ENCODE results near the gene PSME1. TPM values are rescaled to one million over a fixed set of nuclear protein-coding genes. Genes with fewer than 3 reads are reported as not detected.

PSME1 gene
- total RNA-seq, 2 donors from 2014 or later = 61.2 to 84.5 TPM

DNA sequence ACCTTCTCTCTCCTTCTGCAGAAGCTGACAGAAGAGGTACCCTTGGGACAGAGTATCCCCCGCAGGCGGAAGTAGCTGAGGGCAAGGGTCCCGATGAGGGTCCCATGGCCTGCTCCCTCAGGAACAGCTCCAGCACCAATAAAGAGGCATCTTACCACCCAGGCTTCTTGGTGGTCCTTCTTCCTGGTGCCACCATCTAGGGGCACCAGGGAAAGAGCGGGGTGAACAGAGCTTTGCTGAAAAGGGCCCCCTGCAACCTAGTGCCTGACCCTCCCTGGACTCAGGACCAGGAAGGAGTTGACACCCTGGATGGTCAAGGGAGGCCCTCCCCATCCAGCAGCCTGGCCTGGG, 24.5 kb downstream of the PSME1 start:
- no peaks in the 10 kb centered on the region for H3K9me3 ChIP-seq
- no peak for TF ChIP-seq CTCF (IDR thresholded peaks at IDR 0.05)
- H3K27ac ChIP-seq = peak overlapping the region; percentile 73 to 88
- no peaks in the 10 kb centered on the region for H3K27me3 ChIP-seq (replicated peaks; ENCODE audit: insufficient read depth)
- ATAC-seq (ENCODE audit: insufficient number of reproducible peaks, low FRiP score, low read depth) (no peak), DNase-seq (ENCODE audit: low spot score) (no peak)
- H3K4me3 ChIP-seq = no peak overlapping the region
- H3K4me1 ChIP-seq (ENCODE audit: control insufficient read depth in 1 of 2, low read depth in 2 of 2) = peaks cover 15 to 38% of the 10 kb centered on the region in 2 donors
- peaks cover 63% of the 10 kb centered on the region for H3K36me3 ChIP-seq

DNA sequence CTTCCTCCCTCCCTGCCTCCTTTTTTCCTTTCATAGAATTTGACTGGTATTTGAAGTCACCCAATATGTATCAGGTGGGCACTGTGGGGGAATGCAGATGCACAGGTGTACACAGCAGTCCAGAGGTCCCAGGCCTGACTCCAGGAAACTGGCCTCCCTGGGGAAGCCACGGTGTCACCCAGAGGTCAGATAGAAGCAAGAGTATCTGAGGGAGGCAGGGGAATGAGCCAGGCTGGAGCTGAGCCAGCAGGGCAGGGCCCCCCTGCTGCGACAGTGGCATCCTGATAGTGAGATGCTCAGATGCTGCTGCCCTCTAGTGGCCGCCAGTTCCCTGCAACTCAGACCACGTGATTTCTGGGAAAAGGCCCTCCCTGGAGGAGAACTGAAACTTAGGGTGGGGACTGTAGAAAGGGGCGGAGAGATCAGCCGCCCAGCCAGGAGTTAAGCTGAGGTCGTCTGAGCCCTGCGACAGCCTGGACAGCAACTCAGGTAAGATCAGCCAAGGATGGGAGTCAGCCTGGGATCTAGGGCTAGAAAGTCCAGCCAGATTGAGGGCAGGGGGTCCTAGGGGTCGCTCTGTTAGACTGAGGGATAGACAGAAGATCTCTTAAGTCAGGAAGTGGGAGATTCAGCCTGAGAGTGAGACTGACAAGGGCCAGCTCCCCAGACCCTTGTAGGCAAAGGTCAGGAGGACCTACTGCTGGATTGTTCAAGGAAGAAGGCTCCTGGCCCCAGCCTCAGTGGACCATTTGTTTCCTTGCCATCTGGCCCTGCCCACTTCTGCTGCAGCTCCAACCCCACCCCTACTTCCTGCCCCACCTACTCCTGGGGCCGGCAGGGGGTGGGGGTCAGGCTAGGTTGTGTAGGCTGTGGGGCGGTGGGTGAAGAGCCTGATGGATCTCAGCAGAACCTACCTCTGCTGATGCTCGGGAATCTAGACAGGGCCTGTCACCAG, 25.1 kb downstream of the PSME1 start, which contains the start of gene IRF9:
Gene IRF9, plus strand, starts transcription at position 416 of the 955 bp plus-strand sequence. CDS start 880 bp downstream, outside the sequence.
- DNase-seq (ENCODE audit: low spot score) = peak; percentile 93
- H3K36me3 ChIP-seq = peaks cover 63% of the 10 kb centered on the region
- H3K27ac ChIP-seq = peak within 1 kb of the TSS; percentile 87 to 88
- peak; percentile 93 for TF ChIP-seq CTCF (IDR thresholded peaks at IDR 0.05)
- H3K4me1 ChIP-seq (ENCODE audit: control insufficient read depth in 1 of 2, low read depth in 2 of 2) = peaks cover 15 to 38% of the 10 kb centered on the region in 2 donors
- peak; percentile 90 for ATAC-seq (ENCODE audit: insufficient number of reproducible peaks, low FRiP score, low read depth)
- H3K9me3 ChIP-seq = no peaks in the 10 kb centered on the region
- peak within 1 kb of the TSS; percentile 90 for H3K4me3 ChIP-seq
- H3K27me3 ChIP-seq (replicated peaks; ENCODE audit: insufficient read depth) = no peaks in the 10 kb centered on the region

DNA sequence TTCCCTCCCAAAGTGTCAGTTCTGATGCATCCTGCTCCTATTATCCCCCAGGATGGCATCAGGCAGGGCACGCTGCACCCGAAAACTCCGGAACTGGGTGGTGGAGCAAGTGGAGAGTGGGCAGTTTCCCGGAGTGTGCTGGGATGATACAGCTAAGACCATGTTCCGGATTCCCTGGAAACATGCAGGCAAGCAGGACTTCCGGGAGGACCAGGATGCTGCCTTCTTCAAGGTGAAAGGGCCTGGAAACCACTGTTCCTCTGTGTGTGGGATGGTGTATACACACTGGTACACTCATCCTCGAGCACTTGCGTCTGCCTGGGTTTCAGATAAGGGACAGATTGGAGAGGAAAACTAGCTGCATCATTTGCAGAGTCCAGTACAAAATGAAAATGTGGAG, 26.1 kb downstream of the PSME1 start:
- Histone ChIP-seq H3K9me3 (no peaks in the 10 kb centered on the region), H3K36me3 (peaks cover 63% of the 10 kb centered on the region), H3K27me3 (replicated peaks; ENCODE audit: insufficient read depth) (no peaks in the 10 kb centered on the region), H3K4me1 (ENCODE audit: control insufficient read depth in 1 of 2, low read depth in 2 of 2) (peaks cover 15 to 38% of the 10 kb centered on the region in 2 donors), H3K4me3 (peak overlapping the region; percentile 90), H3K27ac (peak overlapping the region; percentile 87 to 88)
- TF ChIP-seq CTCF (IDR thresholded peaks at IDR 0.05) = no peak
- no peak for ATAC-seq (ENCODE audit: insufficient number of reproducible peaks, low FRiP score, low read depth)
- no peak for DNase-seq (ENCODE audit: low spot score)

DNA sequence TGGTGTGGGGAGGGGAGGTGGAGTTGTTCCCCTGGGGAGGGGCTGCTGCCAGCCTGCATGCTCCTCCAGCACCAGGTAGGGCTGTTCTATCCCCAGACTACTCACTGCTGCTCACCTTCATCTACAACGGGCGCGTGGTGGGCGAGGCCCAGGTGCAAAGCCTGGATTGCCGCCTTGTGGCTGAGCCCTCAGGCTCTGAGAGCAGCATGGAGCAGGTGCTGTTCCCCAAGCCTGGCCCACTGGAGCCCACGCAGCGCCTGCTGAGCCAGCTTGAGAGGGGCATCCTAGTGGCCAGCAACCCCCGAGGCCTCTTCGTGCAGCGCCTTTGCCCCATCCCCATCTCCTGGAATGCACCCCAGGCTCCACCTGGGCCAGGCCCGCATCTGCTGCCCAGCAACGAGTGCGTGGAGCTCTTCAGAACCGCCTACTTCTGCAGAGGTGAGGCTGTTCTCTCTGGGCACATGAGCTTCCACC, 28.6 kb downstream of the PSME1 start:
- peaks cover 48% of the 10 kb centered on the region for H3K36me3 ChIP-seq
- H3K9me3 ChIP-seq = no peaks in the 10 kb centered on the region
- no peaks in the 10 kb centered on the region for H3K27me3 ChIP-seq (replicated peaks; ENCODE audit: insufficient read depth)
- ATAC-seq (ENCODE audit: insufficient number of reproducible peaks, low FRiP score, low read depth) (no peak), DNase-seq (ENCODE audit: low spot score) (no peak)
- H3K27ac ChIP-seq = no peak overlapping the region
- H3K4me3 ChIP-seq = no peak overlapping the region
- peaks cover 15 to 38% of the 10 kb centered on the region in 2 donors for H3K4me1 ChIP-seq (ENCODE audit: control insufficient read depth in 1 of 2, low read depth in 2 of 2)
- no peak for TF ChIP-seq CTCF (IDR thresholded peaks at IDR 0.05)

GRCh38 chr14:24165785-24166184, 29.8 kb downstream of the PSME1 start:
- DNase-seq (ENCODE audit: low spot score) = no peak

More at GRCh38 chr14:24165785-24166184, 29.8 kb downstream of the PSME1 start:
- peaks cover 43% of the 10 kb centered on the region for H3K36me3 ChIP-seq
- H3K4me3 ChIP-seq = no peak overlapping the region
- H3K27me3 ChIP-seq (replicated peaks; ENCODE audit: insufficient read depth) = no peaks in the 10 kb centered on the region
- no peak for ATAC-seq (ENCODE audit: insufficient number of reproducible peaks, low FRiP score, low read depth)
- no peak for TF ChIP-seq CTCF (IDR thresholded peaks at IDR 0.05)
- no peak overlapping the region for H3K27ac ChIP-seq
- H3K4me1 ChIP-seq (ENCODE audit: control insufficient read depth in 1 of 2, low read depth in 2 of 2) = peaks cover 15 to 34% of the 10 kb centered on the region in 2 donors
- no peaks in the 10 kb centered on the region for H3K9me3 ChIP-seq
